H9 (cell line): ENCODE results near the gene TGFBR2. TPM values are rescaled to one million over a fixed set of nuclear protein-coding genes. Genes with fewer than 3 reads are reported as not detected.

ENCODE experiments used
- DNase-seq: peaks from one replicate; pipeline ENCODE4 v3.0.0-alpha.2; 2017
- H2AFZ ChIP-seq: one replicate; pipeline ENCODE4 v1.6.1; 2013; ENCODE audit warnings: mild to moderate bottlenecking, low read length, control low read depth, moderate library complexity
- H2AK5ac ChIP-seq: 2 replicates; pipeline ENCODE4 v1.6.1; 2013; ENCODE audit warnings: low read length, control low read depth, mixed read lengths; ENCODE audit not compliant: insufficient read length
- H2BK120ac ChIP-seq: one replicate; pipeline ENCODE4 v1.6.1; 2013; ENCODE audit warnings: low read depth, mild to moderate bottlenecking, low read length, control low read depth, inconsistent platforms; ENCODE audit not compliant: poor library complexity, severe bottlenecking
- H2BK12ac ChIP-seq: 2 replicates; pipeline ENCODE4 v1.6.1; 2013; ENCODE audit warnings: low read length, control low read depth, mixed read lengths, low read depth; ENCODE audit not compliant: insufficient read length
- H2BK15ac ChIP-seq: 2 replicates; pipeline ENCODE4 v1.6.1; 2013; ENCODE audit warnings: low read depth, low read length, control low read depth
- H2BK20ac ChIP-seq: one replicate; pipeline ENCODE4 v1.6.1; 2013; ENCODE audit warnings: low read depth, mild to moderate bottlenecking, low read length, control low read depth, inconsistent platforms; ENCODE audit not compliant: poor library complexity, severe bottlenecking
- H2BK5ac ChIP-seq: 2 replicates; pipeline ENCODE4 v1.6.1; 2013; ENCODE audit warnings: low read length, control low read depth, mixed read lengths; ENCODE audit not compliant: insufficient read length
- H3K14ac ChIP-seq: 2 replicates; pipeline ENCODE4 v1.6.1; 2013; ENCODE audit warnings: low read length, control low read depth; ENCODE audit not compliant: insufficient read depth
- H3K18ac ChIP-seq: 2 replicates; pipeline ENCODE4 v1.6.1; 2013; ENCODE audit warnings: low read depth, mild to moderate bottlenecking, mixed read lengths, low read length, control low read depth; ENCODE audit not compliant: insufficient read length
- H3K23ac ChIP-seq: 2 replicates; pipeline ENCODE4 v1.6.1; 2013; ENCODE audit warnings: low read length, control low read depth, mixed read lengths, low read depth; ENCODE audit not compliant: insufficient read length
- H3K23me2 ChIP-seq: 2 replicates; pipeline ENCODE4 v1.6.1; 2013; ENCODE audit warnings: low read depth, mild to moderate bottlenecking, mixed read lengths, low read length, control low read depth; ENCODE audit not compliant: insufficient read length, poor library complexity, severe bottlenecking
- H3K27ac ChIP-seq: 2 replicates; pipeline ENCODE4 v1.5.1; 2013; ENCODE audit warnings: low read length, control low read depth, mixed read lengths, low read depth; ENCODE audit not compliant: insufficient read length
- H3K27me3 ChIP-seq: 2 replicates; pipeline ENCODE4 v1.6.1; 2013; ENCODE audit warnings: low read length, control low read depth, inconsistent platforms; ENCODE audit not compliant: insufficient read depth
- H3K4ac ChIP-seq: 2 replicates; pipeline ENCODE4 v1.6.1; 2013; ENCODE audit warnings: low read depth, mild to moderate bottlenecking, control low read depth, inconsistent platforms, low read length, moderate library complexity
- H3K4me1 ChIP-seq: 2 replicates; pipeline ENCODE4 v1.6.1; 2013; ENCODE audit warnings: low read length, control low read depth, inconsistent platforms; ENCODE audit not compliant: insufficient read depth
- H3K4me2 ChIP-seq: 2 replicates; pipeline ENCODE4 v1.6.1; 2013; ENCODE audit warnings: low read length, control low read depth, mixed read lengths; ENCODE audit not compliant: insufficient read length, insufficient read depth
- H3K56ac ChIP-seq: 2 replicates; pipeline ENCODE4 v1.6.1; 2013; ENCODE audit warnings: low read depth, mild to moderate bottlenecking, mixed read lengths, low read length, control low read depth; ENCODE audit not compliant: insufficient read length
- H3K79me1 ChIP-seq: 2 replicates; pipeline ENCODE4 v1.6.1; 2013; ENCODE audit warnings: low read depth, mild to moderate bottlenecking, moderate library complexity, low read length, control low read depth, inconsistent platforms; ENCODE audit not compliant: insufficient read depth, poor library complexity, severe bottlenecking
- H3K79me2 ChIP-seq: 2 replicates; pipeline ENCODE4 v1.6.1; 2013; ENCODE audit warnings: low read length, control low read depth, inconsistent platforms; ENCODE audit not compliant: insufficient read depth
- H3K9ac ChIP-seq: 2 replicates; pipeline ENCODE4 v1.6.1; 2013; ENCODE audit warnings: low read length, control low read depth, mixed read lengths; ENCODE audit not compliant: insufficient read length; ENCODE audit errors: extremely low read depth
- H3K9me3 ChIP-seq: one replicate; pipeline ENCODE4 v1.6.1; 2013; ENCODE audit warnings: low read depth, low read length, inconsistent platforms; ENCODE audit not compliant: control insufficient read depth
- H3T11ph ChIP-seq: one replicate; pipeline ENCODE4 v1.6.1; 2013; ENCODE audit warnings: mild to moderate bottlenecking, low read length, control low read depth, inconsistent platforms
- H4K20me1 ChIP-seq: one replicate; pipeline ENCODE4 v1.6.1; 2013; ENCODE audit not compliant: control insufficient read depth, insufficient read length, insufficient read depth
- H4K5ac ChIP-seq: 2 replicates; pipeline ENCODE4 v1.6.1; 2013; ENCODE audit warnings: low read depth, mild to moderate bottlenecking, mixed read lengths, low read length, control low read depth; ENCODE audit not compliant: insufficient read length
- H4K8ac ChIP-seq: replicated peaks from 2 replicates; pipeline ENCODE4 v1.6.1; 2013; ENCODE audit warnings: low read length, control low read depth, mixed read lengths, low read depth; ENCODE audit not compliant: insufficient read length
- H4K91ac ChIP-seq: 2 replicates; pipeline ENCODE4 v1.6.1; 2013; ENCODE audit warnings: low read depth, mild to moderate bottlenecking, moderate library complexity, mixed read lengths, low read length, control low read depth; ENCODE audit not compliant: insufficient read length
- H3K27ac Mint-ChIP-seq, 3 experiments: 2 replicates in 2 of 3; 3 replicates in 1 of 3; pipeline ENCODE4 v1.8.0; 2020 to 2021; ENCODE audit warnings: mixed read lengths in 3 of 3, mild to moderate bottlenecking in 1 of 3, moderate library complexity in 1 of 3
- H3K27me3 Mint-ChIP-seq: 2 replicates; pipeline ENCODE4 v1.8.0; 2021; ENCODE audit warnings: low read depth, mild to moderate bottlenecking, moderate library complexity, mixed read lengths
- H3K36me3 Mint-ChIP-seq, 3 experiments: 2 replicates in 2 of 3; 3 replicates in 1 of 3; pipeline ENCODE4 v1.8.0; 2020 to 2021; ENCODE audit warnings: low read depth in 3 of 3, mixed read lengths in 3 of 3; ENCODE audit not compliant: insufficient read depth in 1 of 3
- H3K4me1 Mint-ChIP-seq, 2 experiments: 2 replicates each; pipeline ENCODE4 v1.8.0; 2020; ENCODE audit warnings: mixed read lengths in 2 of 2
- H3K4me3 Mint-ChIP-seq, 2 experiments: 2 replicates in 1 of 2; 3 replicates in 1 of 2; pipeline ENCODE4 v1.8.0; 2020 to 2021; ENCODE audit warnings: mild to moderate bottlenecking in 2 of 2, mixed read lengths in 2 of 2, moderate library complexity in 1 of 2
- H3K9me3 Mint-ChIP-seq, 2 experiments: 2 replicates in 1 of 2; 3 replicates in 1 of 2; pipeline ENCODE4 v1.8.0; 2020; ENCODE audit warnings: mild to moderate bottlenecking in 2 of 2, mixed read lengths in 2 of 2, moderate library complexity in 1 of 2
- WGBS: extraction: QIAGEN DNeasy Blood & Tissue Kit; methylation state at CpG from one replicate; pipeline ENCODE4 v1.1.7; 2013; ENCODE audit warnings: missing lambda C conversion rate, low lambda C conversion rate, mixed read lengths; ENCODE audit not compliant: insufficient read length; ENCODE audit errors: extremely low coverage; 5-methylcytosine and 5-hydroxymethylcytosine counted together
- total RNA-seq: library from RNA; stranded (reverse); gene quantifications from 2 replicates; pipeline ENCODE4 v1.2.1, GENCODE V29; 2021
- TF ChIP-seq, protein P1 (sequence below): fragments of 200-600 bp; sonication (generic); conservative IDR thresholded peaks from 3 replicates; pipeline ENCODE4 v1.8.0; 2021; ENCODE audit warnings: antibody characterized with exemption, mild to moderate bottlenecking

The TGFBR2 gene
- total RNA-seq, 1 experiment from 2014 or later: 10.6 TPM

DNA sequence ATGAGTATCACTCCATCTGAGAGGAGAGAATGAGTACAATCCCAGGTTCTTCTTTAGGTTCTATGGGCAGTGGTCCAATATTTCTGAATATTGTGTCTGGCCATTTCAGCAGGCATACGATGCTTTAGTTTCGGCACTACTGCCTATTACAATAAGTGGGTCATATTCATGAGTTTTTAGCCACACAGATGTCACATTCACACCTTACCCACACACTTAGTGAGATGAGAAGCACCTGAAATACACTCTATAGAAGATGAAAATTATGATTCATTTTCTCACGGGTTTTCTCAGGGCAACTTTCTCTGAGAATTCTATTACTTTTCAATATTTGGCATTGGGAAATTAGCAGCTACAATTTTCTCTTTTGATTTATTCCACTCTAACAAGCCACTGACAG lies 132.2 kb downstream of the TGFBR2 start:
- TF ChIP-seq, protein P1, sequence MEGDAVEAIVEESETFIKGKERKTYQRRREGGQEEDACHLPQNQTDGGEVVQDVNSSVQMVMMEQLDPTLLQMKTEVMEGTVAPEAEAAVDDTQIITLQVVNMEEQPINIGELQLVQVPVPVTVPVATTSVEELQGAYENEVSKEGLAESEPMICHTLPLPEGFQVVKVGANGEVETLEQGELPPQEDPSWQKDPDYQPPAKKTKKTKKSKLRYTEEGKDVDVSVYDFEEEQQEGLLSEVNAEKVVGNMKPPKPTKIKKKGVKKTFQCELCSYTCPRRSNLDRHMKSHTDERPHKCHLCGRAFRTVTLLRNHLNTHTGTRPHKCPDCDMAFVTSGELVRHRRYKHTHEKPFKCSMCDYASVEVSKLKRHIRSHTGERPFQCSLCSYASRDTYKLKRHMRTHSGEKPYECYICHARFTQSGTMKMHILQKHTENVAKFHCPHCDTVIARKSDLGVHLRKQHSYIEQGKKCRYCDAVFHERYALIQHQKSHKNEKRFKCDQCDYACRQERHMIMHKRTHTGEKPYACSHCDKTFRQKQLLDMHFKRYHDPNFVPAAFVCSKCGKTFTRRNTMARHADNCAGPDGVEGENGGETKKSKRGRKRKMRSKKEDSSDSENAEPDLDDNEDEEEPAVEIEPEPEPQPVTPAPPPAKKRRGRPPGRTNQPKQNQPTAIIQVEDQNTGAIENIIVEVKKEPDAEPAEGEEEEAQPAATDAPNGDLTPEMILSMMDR: no peak
- no peak overlapping the region for H4K91ac ChIP-seq

More for the DNA sequence above, 132.2 kb downstream of the TGFBR2 start:
- H3K18ac ChIP-seq: no peak overlapping the region
- no peaks in the 10 kb centered on the region for H3K79me1 ChIP-seq
- H2BK20ac ChIP-seq: no peak overlapping the region
- no peak overlapping the region for H3K4ac ChIP-seq
- Mint-ChIP-seq H3K27me3 (no peaks in the 10 kb centered on the region), H3K4me3 (no peak overlapping the region), H3K27ac (no peak overlapping the region), H3K4me1 (peaks cover 16 to 20% of the 10 kb centered on the region in 2 experiments), H3K9me3 (no peaks in the 10 kb centered on the region), H3K36me3 (peaks cover 0 to 5% (median 0%) of the 10 kb centered on the region in 3 experiments; a peak in 1 of 7 replicates)
- H3K56ac ChIP-seq: no peak overlapping the region
- H3K14ac ChIP-seq: no peak overlapping the region
- H4K20me1 ChIP-seq: no peaks in the 10 kb centered on the region
- no peak overlapping the region for H2AK5ac ChIP-seq
- H3K4me1 ChIP-seq: peaks cover 4% of the 10 kb centered on the region; the same call in 1 of the 2 replicates
- H3K27me3 ChIP-seq: no peaks in the 10 kb centered on the region
- no peaks in the 10 kb centered on the region for H3K23me2 ChIP-seq
- no peak overlapping the region for H2AFZ ChIP-seq
- no peak overlapping the region for H3T11ph ChIP-seq
- no peaks in the 10 kb centered on the region for H3K9me3 ChIP-seq
- no peak overlapping the region for H3K23ac ChIP-seq
- H3K27ac ChIP-seq: no peak overlapping the region
- no peak for DNase-seq
- H2BK12ac ChIP-seq: no peak overlapping the region
- no peak overlapping the region for H3K9ac ChIP-seq
- H2BK5ac ChIP-seq: no peak overlapping the region
- no CpG with 5 or more reads among the region's 3 CpGs for WGBS
- H2BK15ac ChIP-seq: no peak overlapping the region
- H4K5ac ChIP-seq: no peak overlapping the region
- no peak overlapping the region for H4K8ac ChIP-seq
- H3K4me2 ChIP-seq: no peak overlapping the region
- H3K79me2 ChIP-seq: no peaks in the 10 kb centered on the region
- H2BK120ac ChIP-seq: no peak overlapping the region
